GM18502 (cell line): ENCODE results near the gene SLC7A8.

Source experiments
- ATAC-seq: cut with Tn5 transposase; IDR thresholded peaks from one replicate; pipeline ENCODE4 v1.9.1; 2021; ENCODE audit warnings: mild to moderate bottlenecking; ENCODE audit not compliant: unreplicated experiment, poor library complexity

The SLC7A8 gene

DNA sequence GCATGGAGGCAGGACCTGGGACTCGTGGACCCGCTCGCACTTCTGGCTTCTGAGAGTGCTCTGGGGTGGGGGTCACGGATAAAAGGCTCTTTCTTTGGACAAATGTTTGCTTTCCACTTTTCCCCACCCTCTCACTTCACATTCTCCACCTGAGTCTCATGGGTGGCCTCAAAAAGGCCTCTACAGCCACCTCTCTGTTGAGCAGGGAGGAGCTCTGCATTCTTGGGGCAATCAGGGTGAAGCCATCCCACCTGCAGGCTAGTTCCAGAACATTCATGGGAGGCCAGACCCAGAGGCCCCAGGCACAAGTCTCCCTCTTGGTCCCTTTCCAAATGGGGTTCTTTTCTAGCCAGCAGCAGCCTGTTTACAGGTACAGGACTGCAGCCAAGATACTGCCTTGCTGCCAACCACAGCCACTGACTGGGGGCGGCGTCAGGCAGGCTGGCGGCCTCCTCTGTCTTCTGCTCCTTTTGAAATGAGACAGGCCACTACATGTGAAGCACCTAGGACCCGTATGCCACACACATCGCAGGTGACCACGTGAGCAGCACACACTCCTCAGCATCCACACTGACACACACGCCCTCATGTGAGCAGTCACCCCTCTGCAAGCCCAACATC, 46.2 kb downstream of the SLC7A8 start:
- ATAC-seq: no peak

DNA sequence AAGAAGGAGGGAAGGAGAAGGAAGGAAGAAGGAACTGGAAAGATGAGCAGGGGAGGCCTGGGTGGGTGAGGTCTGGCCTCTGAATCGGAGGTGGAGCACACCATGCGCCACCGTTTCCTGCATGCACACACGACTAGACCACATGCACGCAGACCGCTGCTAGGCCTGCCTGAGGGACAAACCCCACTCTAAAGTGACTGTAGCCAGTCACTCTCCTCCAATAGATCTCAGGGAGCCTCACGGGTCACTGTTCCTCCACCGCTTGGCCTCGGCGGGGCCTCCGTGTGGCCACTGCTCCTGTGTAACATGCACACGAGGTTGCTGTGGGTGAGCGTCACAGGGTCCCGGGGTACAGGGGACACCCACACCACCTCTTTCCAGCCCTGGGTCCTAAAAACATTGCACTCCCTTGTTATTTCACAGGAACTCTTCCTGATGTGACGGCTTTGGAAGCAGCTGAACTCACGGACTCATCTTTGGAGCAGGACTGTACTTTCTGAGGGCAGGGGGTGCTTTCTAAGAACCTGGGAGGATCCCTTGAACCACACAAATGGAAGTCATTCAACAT, 46.8 kb downstream of the SLC7A8 start:
- no peak for ATAC-seq

DNA sequence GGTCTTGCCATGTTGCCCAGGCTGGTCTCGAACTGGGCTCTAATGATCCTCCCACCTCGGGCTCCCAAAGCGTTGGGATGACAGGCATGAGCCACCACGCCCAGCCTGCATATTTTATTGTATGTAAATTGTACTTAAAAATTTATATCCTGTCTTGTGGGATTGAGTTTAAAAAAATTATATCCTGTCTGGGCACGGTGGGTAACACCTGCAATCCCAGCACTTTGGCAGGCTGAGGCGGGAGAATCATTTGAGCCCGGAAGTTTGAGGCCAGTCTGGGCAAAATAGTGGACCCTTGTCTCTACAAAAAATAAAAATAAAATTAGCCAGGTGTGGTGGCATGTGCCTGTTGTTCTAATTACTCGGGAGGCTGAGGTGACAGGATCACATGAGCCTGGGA, 50.5 kb downstream of the SLC7A8 start:
- no peak for ATAC-seq

- no peak for ATAC-seq
Measured at GRCh38 chr14:23131482-23131881, 52.0 kb downstream of the SLC7A8 start.

DNA sequence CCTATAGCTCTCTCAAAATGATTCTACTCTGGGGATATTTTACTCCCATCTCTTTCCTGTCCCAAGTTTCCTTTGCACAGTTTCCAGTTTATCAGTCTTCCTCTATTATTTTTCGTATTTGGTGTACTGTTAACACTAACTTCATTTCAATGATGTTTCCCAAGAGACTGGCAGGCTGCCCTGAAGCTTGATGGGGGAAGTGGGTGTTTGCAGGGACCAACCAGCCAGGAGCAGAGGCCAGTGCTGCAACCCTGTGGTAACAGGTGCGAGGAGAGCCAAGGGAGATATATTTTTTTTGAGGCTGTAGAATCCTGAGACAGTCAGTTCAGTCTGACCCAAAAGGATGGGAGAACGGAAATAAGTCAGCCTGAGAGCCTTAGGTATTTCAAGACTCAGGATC, 52.6 kb downstream of the SLC7A8 start:
- no peak for ATAC-seq

GRCh38 chr14:23129759-23130316, 53.6 kb downstream of the SLC7A8 start:
- ATAC-seq: no peak

GRCh38 chr14:23128969-23129758, 54.3 kb downstream of the SLC7A8 start:
- no peak for ATAC-seq

GRCh38 chr14:23127861-23128260, 55.6 kb downstream of the SLC7A8 start:
- ATAC-seq: no peak

DNA sequence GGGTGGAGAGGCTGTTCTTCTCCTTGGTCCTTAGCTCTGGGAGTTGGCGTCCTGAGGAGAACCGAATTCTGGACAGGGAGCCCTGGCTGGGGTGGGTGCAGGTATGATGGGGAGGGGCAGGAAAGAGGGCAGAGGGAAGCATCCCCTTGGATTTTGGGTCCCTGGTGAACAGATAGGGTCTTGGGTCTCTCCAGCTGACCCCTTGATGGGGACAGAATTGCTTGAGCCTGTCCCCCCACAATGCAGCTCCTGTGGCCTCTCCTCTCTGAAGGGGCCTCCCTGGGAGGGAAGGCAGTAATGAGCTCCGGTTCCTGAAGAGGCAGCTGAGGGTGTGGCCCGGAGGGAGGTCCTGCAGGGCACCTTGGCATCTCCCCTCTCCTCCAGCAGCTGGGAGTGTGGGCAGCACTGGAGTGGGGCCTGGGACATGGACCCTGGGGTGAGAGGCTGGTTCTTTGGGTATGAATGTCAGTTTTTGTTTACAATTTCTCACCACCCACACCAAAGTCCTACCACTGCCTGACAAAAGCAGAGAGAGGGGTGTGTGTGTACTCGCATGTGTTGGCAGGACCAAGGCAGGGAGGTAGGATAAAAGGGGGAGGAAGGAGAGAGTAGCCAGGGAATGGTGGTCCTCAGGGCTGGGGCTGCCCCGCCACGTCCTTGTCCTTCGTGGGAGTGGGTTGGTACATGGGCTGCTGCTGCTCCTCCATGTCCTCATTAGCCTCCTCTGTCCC, 56.7 kb downstream of the SLC7A8 start:
- ATAC-seq: no peak

DNA sequence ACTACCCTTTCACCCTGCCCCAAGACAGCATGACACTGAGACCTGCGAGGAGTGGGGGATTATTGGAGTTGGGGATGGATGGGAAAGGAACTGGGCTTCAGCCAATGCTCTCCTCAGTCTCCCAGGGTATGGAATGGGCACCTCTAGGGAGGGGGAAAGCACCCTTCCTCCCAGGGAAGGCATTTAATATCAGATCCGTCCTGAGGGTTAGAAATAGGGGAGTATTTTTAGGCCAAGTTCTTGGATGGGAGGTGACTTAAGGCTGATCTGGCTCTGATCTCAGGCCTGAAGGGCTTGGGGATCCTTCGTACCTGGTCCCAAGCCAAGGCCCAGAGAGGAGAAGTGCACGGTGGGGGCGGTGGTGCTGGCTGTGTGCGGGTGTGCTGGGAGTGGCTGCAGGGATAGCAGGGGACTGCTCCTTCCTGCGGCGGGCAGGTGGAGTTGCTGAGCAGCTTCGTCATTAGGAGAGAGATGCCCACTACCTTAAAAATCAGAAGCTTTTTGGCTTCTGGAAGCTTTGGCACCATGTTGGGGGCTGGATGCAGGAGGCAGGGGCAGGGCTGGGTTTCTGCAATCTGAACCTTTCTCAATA, 57.4 kb downstream of the SLC7A8 start:
- ATAC-seq: no peak

DNA sequence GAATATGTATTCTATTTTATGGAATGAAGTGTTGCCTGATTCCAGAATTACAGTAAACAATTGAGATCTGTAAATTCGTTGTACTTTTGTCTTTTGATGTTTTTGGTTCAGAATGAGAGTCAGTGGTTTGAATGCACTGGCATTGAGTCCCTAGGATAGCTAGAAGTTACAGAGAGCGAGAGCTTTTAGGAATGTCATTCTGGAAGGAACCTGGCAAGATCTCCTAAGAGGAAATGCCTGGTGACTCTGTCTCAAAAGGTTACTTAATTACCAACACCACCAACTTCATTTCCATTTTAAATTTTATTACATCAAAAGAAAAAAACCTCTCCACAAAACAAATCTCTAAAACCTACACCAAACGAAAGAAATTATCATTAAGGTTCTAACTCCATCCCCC, 58.4 kb downstream of the SLC7A8 start:
- ATAC-seq: no peak

GRCh38 chr14:23124337-23124954, 59.0 kb downstream of the SLC7A8 start:
- ATAC-seq: no peak

DNA sequence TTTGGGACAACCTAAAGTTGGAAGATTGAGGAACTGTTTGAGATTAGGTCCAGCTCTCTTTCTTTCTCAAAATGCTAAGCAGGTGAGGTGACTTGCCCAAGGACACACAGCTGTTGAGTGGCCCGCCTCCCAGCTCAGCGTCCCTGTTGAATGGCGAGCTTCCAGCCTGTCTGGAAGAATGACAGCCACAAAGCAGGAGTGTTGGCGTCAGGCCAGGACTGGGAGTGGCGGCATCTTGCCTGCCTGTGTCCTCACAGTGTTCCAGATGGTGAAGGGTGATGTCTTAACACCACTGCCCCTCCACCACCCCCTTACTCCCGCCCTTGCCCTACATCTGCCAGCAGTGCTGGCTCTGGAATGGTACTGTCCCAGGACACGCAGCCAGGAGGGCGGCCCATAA, 60.0 kb downstream of the SLC7A8 start:
- ATAC-seq: no peak

DNA sequence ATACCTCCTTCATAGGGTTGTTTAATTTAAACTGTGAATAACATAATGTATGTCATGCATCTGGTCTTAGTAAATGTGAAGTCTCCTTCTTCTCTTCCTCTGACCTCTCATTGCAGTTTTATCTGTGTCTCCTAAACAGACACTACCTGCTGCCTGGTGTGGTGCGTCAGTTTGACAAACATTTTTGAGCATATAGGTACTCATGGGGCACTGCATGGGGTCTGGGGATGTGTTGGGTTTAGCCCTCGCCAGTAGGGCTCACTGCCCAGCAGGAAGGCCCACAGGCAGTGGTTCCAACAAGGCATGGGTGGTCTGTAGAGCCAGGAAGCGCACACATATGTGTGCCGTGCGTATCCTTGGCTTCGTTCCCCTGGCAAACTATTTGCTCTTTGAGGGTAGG, 61.4 kb downstream of the SLC7A8 start:
- ATAC-seq: no peak

- ATAC-seq: peak; percentile 39
Measured at GRCh38 chr14:23121361-23121771, 62.1 kb downstream of the SLC7A8 start.

- peak; percentile 78 for ATAC-seq
Measured at GRCh38 chr14:23120541-23121251, 62.8 kb downstream of the SLC7A8 start.

- peak; percentile 37 for ATAC-seq
Measured at GRCh38 chr14:23119363-23120327, 63.8 kb downstream of the SLC7A8 start.
